ENCODE measurements around the gene POLR3F. TPM values are rescaled to one million over a fixed set of nuclear protein-coding genes. Genes with fewer than 3 reads are reported as not detected.

POLR3F gene
- total and polyA plus RNA-seq, 9 of the 15 experiments (the other 6 are each of a cell fraction or from before 2014, with no cell fraction given): 7.0 to 15.0 (median 9.6) TPM

DNA sequence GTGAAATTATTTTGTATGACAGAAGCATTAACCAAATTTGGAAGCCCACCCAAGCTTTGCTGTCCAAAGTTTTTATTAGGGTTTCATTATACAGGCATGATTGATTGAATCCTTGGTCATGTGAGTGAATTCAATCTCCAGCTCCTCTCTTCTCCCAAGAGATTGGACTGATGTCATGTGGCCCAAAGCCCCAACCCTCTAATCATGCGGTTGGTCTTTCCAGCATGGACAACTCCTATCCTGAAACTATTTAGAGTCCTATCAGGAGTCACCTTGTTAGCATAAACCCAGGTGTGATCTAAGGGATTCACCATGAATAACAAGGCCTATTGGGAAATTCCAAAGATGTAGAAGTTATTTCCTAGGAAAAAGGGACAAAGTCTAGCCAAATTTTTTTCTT, 10.6 kb downstream of the POLR3F start:
- Histone ChIP-seq H3K36me3 (ENCODE audit: control insufficient read depth, insufficient read depth, low read length) (peaks cover 58% of the 10 kb centered on the region; the same call in 2 of the 3 replicates), H3K4me1 (replicated peaks in 1 of 2; ENCODE audit: control insufficient read depth in 2 of 2, insufficient read depth in 2 of 2, low read length in 2 of 2) (no peaks in the 10 kb centered on the region), H3K9me1 (ENCODE audit: control insufficient read depth, insufficient read depth, low read length) (no peaks in the 10 kb centered on the region), H3K4me3 (no peak overlapping the region), H3K27ac (ENCODE audit: extremely low read depth, low read depth, low read length) (no peak overlapping the region), H3K4me2 (ENCODE audit: insufficient read depth, low read length) (no peak overlapping the region), H4K20me1 (replicated peaks; ENCODE audit: control insufficient read depth, insufficient read depth, low read length) (no peaks in the 10 kb centered on the region), H3K9me3 (replicated peaks; ENCODE audit: control insufficient read depth, insufficient read depth, low read depth, low read length) (no peaks in the 10 kb centered on the region), H2AFZ (ENCODE audit: low read depth, low read length) (no peak overlapping the region), H3K79me2 (ENCODE audit: control insufficient read depth, insufficient read depth, low read length) (no peaks in the 10 kb centered on the region), H3K27me3 (ENCODE audit: control insufficient read depth in 2 of 2, insufficient read depth in 2 of 2, low read length in 2 of 2) (no peaks in the 10 kb centered on the region), H3K9ac (ENCODE audit: insufficient read depth in 1 of 2, low read depth in 2 of 2, low read length in 2 of 2) (no peak overlapping the region)
- TF ChIP-seq MCM7 (IDR thresholded peaks at IDR 0.05) (no peak), RBFOX2 (IDR thresholded peaks at IDR 0.05; ENCODE audit: low read depth, low read length) (no peak), ZKSCAN1 (IDR thresholded peaks at IDR 0.05; ENCODE audit: low read depth, low read length) (no peak), NFXL1 (CRISPR knock-in tag; IDR thresholded peaks at IDR 0.05) (no peak), ZNF561 (CRISPR knock-in tag; conservative IDR thresholded peaks at IDR 0.05) (no peak), NFIX (CRISPR knock-in tag; IDR thresholded peaks at IDR 0.05; ENCODE audit: low read depth) (no peak), ZNF76 (CRISPR knock-in tag; IDR thresholded peaks at IDR 0.05; ENCODE audit: borderline replicate concordance) (no peak), KAT8 (IDR thresholded peaks at IDR 0.05; ENCODE audit: low read depth) (no peak), KDM5B (IDR thresholded peaks at IDR 0.05; ENCODE audit: insufficient replicate concordance, low read depth, low read length) (no peak), DIDO1 (tag; IDR thresholded peaks at IDR 0.05; ENCODE audit: low read depth) (no peak), IRF2 (CRISPR knock-in tag; IDR thresholded peaks at IDR 0.05) (no peak)
- TF ChIP-seq, protein P1, sequence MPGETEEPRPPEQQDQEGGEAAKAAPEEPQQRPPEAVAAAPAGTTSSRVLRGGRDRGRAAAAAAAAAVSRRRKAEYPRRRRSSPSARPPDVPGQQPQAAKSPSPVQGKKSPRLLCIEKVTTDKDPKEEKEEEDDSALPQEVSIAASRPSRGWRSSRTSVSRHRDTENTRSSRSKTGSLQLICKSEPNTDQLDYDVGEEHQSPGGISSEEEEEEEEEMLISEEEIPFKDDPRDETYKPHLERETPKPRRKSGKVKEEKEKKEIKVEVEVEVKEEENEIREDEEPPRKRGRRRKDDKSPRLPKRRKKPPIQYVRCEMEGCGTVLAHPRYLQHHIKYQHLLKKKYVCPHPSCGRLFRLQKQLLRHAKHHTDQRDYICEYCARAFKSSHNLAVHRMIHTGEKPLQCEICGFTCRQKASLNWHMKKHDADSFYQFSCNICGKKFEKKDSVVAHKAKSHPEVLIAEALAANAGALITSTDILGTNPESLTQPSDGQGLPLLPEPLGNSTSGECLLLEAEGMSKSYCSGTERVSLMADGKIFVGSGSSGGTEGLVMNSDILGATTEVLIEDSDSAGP (CRISPR knock-in tag; IDR thresholded peaks at IDR 0.05): no peak
- TF ChIP-seq, protein P2, sequence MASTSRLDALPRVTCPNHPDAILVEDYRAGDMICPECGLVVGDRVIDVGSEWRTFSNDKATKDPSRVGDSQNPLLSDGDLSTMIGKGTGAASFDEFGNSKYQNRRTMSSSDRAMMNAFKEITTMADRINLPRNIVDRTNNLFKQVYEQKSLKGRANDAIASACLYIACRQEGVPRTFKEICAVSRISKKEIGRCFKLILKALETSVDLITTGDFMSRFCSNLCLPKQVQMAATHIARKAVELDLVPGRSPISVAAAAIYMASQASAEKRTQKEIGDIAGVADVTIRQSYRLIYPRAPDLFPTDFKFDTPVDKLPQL (IDR thresholded peaks at IDR 0.05; ENCODE audit: extremely low read depth, insufficient read length): no peak
- TF ChIP-seq, protein P3, sequence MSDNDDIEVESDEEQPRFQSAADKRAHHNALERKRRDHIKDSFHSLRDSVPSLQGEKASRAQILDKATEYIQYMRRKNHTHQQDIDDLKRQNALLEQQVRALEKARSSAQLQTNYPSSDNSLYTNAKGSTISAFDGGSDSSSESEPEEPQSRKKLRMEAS (CRISPR knock-in tag; IDR thresholded peaks at IDR 0.05): no peak
- no TSS peak for BruUV-seq (replicated peaks)
- no peak for DNase-seq (ENCODE audit: extremely low read depth in 1 of 4, low spot score in 3 of 4)
- ChIA-PET CTCF (ENCODE audit: low intra/inter-chr PET ratio) (no interaction called here), POLR2A (interaction anchor here (0.6 kb wide), 1 partner anchor 382 kb away, joined by 3 read pairs; no protein-coding TSS in a partner anchor)
- ATAC-seq: no peak
- no peak for FAIRE-seq
- WGBS (ENCODE audit: insufficient coverage, low coverage, missing lambda C conversion rate): 100% methylated on average over 1 of the region's 1 CpG
- intact Hi-C loops (cut with micrococcal nuclease): no loop called here
- in situ Hi-C loops (cut with MboI): no loop called here
